Endothelial cell of umbilical vein (primary cell): ENCODE data around the gene DCC. TPM values are rescaled to one million over a fixed set of nuclear protein-coding genes. Genes with fewer than 3 reads are reported as not detected.

ENCODE experiments used
- BruUV-seq: library from RNA; stranded (reverse); fragments of 400-500 nt; replicated peaks from 2 replicates; lab custom pipeline; 2021; lab: Mats Ljungman, UMichigan
- CTCF ChIA-PET: fragments of 300-600, 350-600 bp; sonication (Branson Sonifier 250); formaldehyde crosslinking; loops from one replicate; lab custom pipeline; 2021; ENCODE audit warnings: antibody characterized with exemption, inconsistent platforms; lab: Charles Lee
- POLR2A ChIA-PET: fragments of 300-600, 350-600 bp; sonication (Branson Sonifier 250); formaldehyde crosslinking; loops from one replicate; lab custom pipeline; 2021; ENCODE audit warnings: antibody characterized with exemption, inconsistent platforms; lab: Charles Lee
- DNase-seq: peaks from one replicate; pipeline ENCODE4 v3.0.0-alpha.2; 2011; ENCODE audit warnings: low read depth, low spot score
- FAIRE-seq: peaks from 2 replicates; lab custom pipeline; 2011; peaks lifted over from hg19 to GRCh38; lab: Jason Lieb, UNC
- H2AFZ ChIP-seq: 2 replicates; pipeline ENCODE4 v1.6.0; 2012; ENCODE audit warnings: low read depth, low read length, control low read depth, inconsistent platforms
- H3K27ac ChIP-seq: 2 replicates; pipeline ENCODE4 v1.5.1; 2011; ENCODE audit warnings: low read depth, mild to moderate bottlenecking, control low read depth, low read length, moderate library complexity; ENCODE audit not compliant: insufficient read depth
- H3K27me3 ChIP-seq, 2 experiments: 2 replicates each; pipeline versions ENCODE4 v1.6.0 to v1.6.1; 2011; ENCODE audit warnings: low read length in 2 of 2, mixed read lengths in 1 of 2; ENCODE audit not compliant: control insufficient read depth in 2 of 2, insufficient read depth in 2 of 2
- H3K36me3 ChIP-seq, 2 experiments: 2 replicates in 1 of 2; 3 replicates in 1 of 2; pipeline ENCODE4 v1.5.1; 2011; ENCODE audit warnings: low read length in 2 of 2, mild to moderate bottlenecking in 1 of 2, moderate library complexity in 1 of 2; ENCODE audit not compliant: control insufficient read depth in 2 of 2, insufficient read depth in 2 of 2; ENCODE audit errors: extremely low read depth in 1 of 2
- H3K4me1 ChIP-seq: 3 replicates; pipeline ENCODE4 v1.5.1; 2011; ENCODE audit warnings: mild to moderate bottlenecking, low read length; ENCODE audit not compliant: control insufficient read depth, insufficient read depth; ENCODE audit errors: extremely low read depth
- H3K4me2 ChIP-seq: 2 replicates; pipeline ENCODE4 v1.6.1; 2011; ENCODE audit warnings: low read length, control low read depth, mixed read lengths; ENCODE audit not compliant: insufficient read depth
- H3K4me3 ChIP-seq, 3 experiments: fragments of 200-600 bp in 1 of 3; sonication (generic), shearing (Covaris generic) in 1 of 3; replicated peaks in 1 of 3; 2 replicates each; pipeline ENCODE4 v1.5.1; 2011 to 2016; ENCODE audit warnings: control low read depth in 3 of 3, low read length in 3 of 3, mild to moderate bottlenecking in 2 of 3, inconsistent platforms in 1 of 3, low read depth in 1 of 3, moderate library complexity in 1 of 3; ENCODE audit not compliant: insufficient read depth in 1 of 3
- H3K79me2 ChIP-seq: 2 replicates; pipeline ENCODE4 v1.6.0; 2012; ENCODE audit warnings: low read length, inconsistent platforms; ENCODE audit not compliant: control insufficient read depth, insufficient read depth
- H3K9ac ChIP-seq: replicated peaks from 2 replicates; pipeline ENCODE3; 2011; ENCODE audit warnings: low read length, control low read depth; ENCODE audit not compliant: insufficient read depth; ENCODE audit errors: extremely low read depth
- H3K9me1 ChIP-seq: replicated peaks from 3 replicates; pipeline ENCODE4 v1.6.0; 2011; ENCODE audit warnings: mild to moderate bottlenecking, low read length; ENCODE audit not compliant: control insufficient read depth, insufficient read depth; ENCODE audit errors: extremely low read depth
- H3K9me3 ChIP-seq: replicated peaks from 2 replicates; pipeline ENCODE4 v1.5.1; 2012; ENCODE audit warnings: low read length, inconsistent platforms; ENCODE audit not compliant: control insufficient read depth, insufficient read depth
- H4K20me1 ChIP-seq: replicated peaks from 2 replicates; pipeline ENCODE3; 2011; ENCODE audit warnings: mild to moderate bottlenecking, low read length; ENCODE audit not compliant: control insufficient read depth, insufficient read depth; ENCODE audit errors: extremely low read depth
- EZH2 ChIP-seq: IDR thresholded peaks from 2 replicates; pipeline ENCODE4 v1.6.1; 2012; ENCODE audit warnings: borderline replicate concordance, low read depth, mild to moderate bottlenecking, moderate library complexity, low read length, inconsistent platforms; ENCODE audit not compliant: severe bottlenecking
- FOS ChIP-seq: IDR thresholded peaks from 2 replicates; pipeline ENCODE4 v1.6.1; 2011; ENCODE audit warnings: mild to moderate bottlenecking, low read length, moderate library complexity, borderline replicate concordance; ENCODE audit not compliant: insufficient read depth
- GATA2 ChIP-seq: IDR thresholded peaks from 2 replicates; pipeline ENCODE4 v1.7.0; 2011; ENCODE audit warnings: low read depth, mild to moderate bottlenecking, moderate library complexity, mixed read lengths, low read length; ENCODE audit not compliant: insufficient read length, insufficient read depth
- JUN ChIP-seq: IDR thresholded peaks from 2 replicates; pipeline ENCODE4 v1.6.1; 2011; ENCODE audit warnings: borderline replicate concordance, low read depth; ENCODE audit not compliant: insufficient read length, insufficient read depth
- MYC ChIP-seq: IDR thresholded peaks from one replicate; pipeline ENCODE4 v1.6.1; 2011; ENCODE audit warnings: mild to moderate bottlenecking, low read depth, low read length
- POLR2A ChIP-seq: IDR thresholded peaks from 2 replicates; pipeline ENCODE4 v1.6.1; 2012; ENCODE audit warnings: low read depth, mild to moderate bottlenecking, control low read depth, low read length
- POLR2AphosphoS5 ChIP-seq: IDR thresholded peaks from 2 replicates; pipeline ENCODE4 v1.6.1; 2012; ENCODE audit warnings: low read depth, mild to moderate bottlenecking, control low read depth, low read length, moderate library complexity; ENCODE audit not compliant: insufficient read depth
- dilution Hi-C: fragments of 300-500 bp; cut with MboI; formaldehyde crosslinking; loops from one replicate; pipeline ENCODE4 v1.15.0; 2019; ENCODE audit warnings: low sequenced_read_pairs; ENCODE audit not compliant: extremely low pct_ligation_motif_present
- intact Hi-C: fragments of 100-400 bp; cut with micrococcal nuclease; formaldehyde crosslinking; loops from one replicate; pipeline ENCODE4 v1.10.0; 2022
- polyA plus RNA-seq, 4 experiments: library from polyadenylated mRNA; depleted of rRNA in 3 of 4; stranded (reverse) in 3 of 4; unstranded in 1 of 4; fragments of >200 nt; gene quantifications; 2 replicates each; pipeline versions ENCODE4 v1.2.1 to v1.2.3, GENCODE V29; 2011 to 2012; ENCODE audit warnings: missing spikeins in 1 of 4
- total RNA-seq: library from RNA; stranded (reverse); gene quantifications from 2 replicates; pipeline ENCODE4 v1.2.3, GENCODE V29; 2021
- TF ChIP-seq, protein P1 (sequence below): IDR thresholded peaks from 2 replicates; pipeline ENCODE4 v1.6.1; 2011; ENCODE audit not compliant: insufficient read depth, insufficient read length
- TF ChIP-seq, protein P2 (sequence below), 2 donors: IDR thresholded peaks; 1 replicate in 1 of 2; 2 replicates in 1 of 2; pipeline ENCODE4 v1.5.1; 2011; ENCODE audit warnings: low read length in 2 of 2, mild to moderate bottlenecking in 2 of 2, moderate library complexity in 2 of 2, control low read depth in 1 of 2, inconsistent platforms in 1 of 2, low read depth in 1 of 2; ENCODE audit not compliant: insufficient read depth in 1 of 2; ENCODE audit errors: extremely low read depth in 1 of 2

DCC gene
- total and polyA plus RNA-seq, 2 donors (not counting 3 experiments of a cell fraction or from before 2014, with no cell fraction given) = not detected

GRCh38 chr18:52544086-52544485 is 204.1 kb downstream of the DCC start:
- Histone ChIP-seq H3K9me3 (no peaks in the 10 kb centered on the region), H3K4me1 (no peaks in the 10 kb centered on the region), H3K9me1 (no peaks in the 10 kb centered on the region), H3K27me3 (no peaks in the 10 kb centered on the region), H3K36me3 (no peaks in the 10 kb centered on the region), H4K20me1 (no peaks in the 10 kb centered on the region), H3K9ac (no peak overlapping the region), H3K4me3 (no peak overlapping the region), H3K27ac (no peak overlapping the region), H2AFZ (no peak overlapping the region), H3K79me2 (no peaks in the 10 kb centered on the region), H3K4me2 (no peak overlapping the region)
- TF ChIP-seq JUN = no peak
- TF ChIP-seq, protein P1, sequence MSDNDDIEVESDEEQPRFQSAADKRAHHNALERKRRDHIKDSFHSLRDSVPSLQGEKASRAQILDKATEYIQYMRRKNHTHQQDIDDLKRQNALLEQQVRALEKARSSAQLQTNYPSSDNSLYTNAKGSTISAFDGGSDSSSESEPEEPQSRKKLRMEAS = no peak
- TF ChIP-seq FOS = no peak
- POLR2A ChIA-PET = no interaction called here
- DNase-seq (no peak), FAIRE-seq (no peak)
- dilution Hi-C loops = no loop called here
- BruUV-seq = no TSS peak
- intact Hi-C loops = no loop called here
- CTCF ChIA-PET = no interaction called here

DNA sequence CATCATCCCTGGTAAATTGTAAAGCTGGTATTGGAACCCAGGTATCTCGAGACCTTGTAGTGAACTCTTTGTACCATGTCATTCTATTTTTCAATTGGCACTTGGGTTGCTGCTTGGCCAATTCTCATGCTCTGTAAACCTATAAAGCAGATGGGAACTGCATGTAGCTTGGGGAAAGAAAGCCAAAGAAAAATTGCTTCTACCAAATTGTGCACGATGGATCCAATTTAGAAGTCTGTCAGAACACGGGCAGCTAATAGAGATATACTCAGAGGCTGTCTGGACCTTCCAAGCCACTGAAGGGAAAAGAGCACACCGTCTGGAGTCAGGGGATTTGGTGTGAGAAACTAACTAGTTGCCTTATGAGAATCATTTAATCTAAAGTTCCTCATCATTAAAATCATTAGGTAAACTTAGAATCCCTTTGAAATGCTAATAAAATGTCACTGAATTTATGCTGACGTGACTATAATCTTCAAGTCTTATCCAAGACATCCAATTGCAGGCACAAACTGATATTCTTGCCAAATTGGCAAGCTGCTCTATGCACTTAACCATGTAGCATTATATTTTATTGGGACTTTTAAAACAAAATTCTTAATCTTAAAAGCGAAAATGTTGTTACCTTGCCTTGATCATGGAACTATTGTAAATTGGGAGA is 206.8 kb downstream of the DCC start:
- no peak for FAIRE-seq
- H3K27me3 ChIP-seq = no peaks in the 10 kb centered on the region
- no peaks in the 10 kb centered on the region for H3K4me1 ChIP-seq
- BruUV-seq = no TSS peak
- POLR2A ChIA-PET = no interaction called here
- CTCF ChIA-PET = no interaction called here
- H3K4me3 ChIP-seq = no peak overlapping the region
- H4K20me1 ChIP-seq = no peaks in the 10 kb centered on the region
- H3K79me2 ChIP-seq = no peaks in the 10 kb centered on the region
- H3K36me3 ChIP-seq = no peaks in the 10 kb centered on the region
- dilution Hi-C loops = no loop called here
- no peak overlapping the region for H3K4me2 ChIP-seq
- H3K9me1 ChIP-seq = no peaks in the 10 kb centered on the region
- no peak overlapping the region for H2AFZ ChIP-seq
- no peak overlapping the region for H3K27ac ChIP-seq
- H3K9ac ChIP-seq = no peak overlapping the region
- no peak for TF ChIP-seq MYC
- no peak for TF ChIP-seq JUN
- TF ChIP-seq EZH2 = no peak
- TF ChIP-seq POLR2AphosphoS5 = no peak
- TF ChIP-seq, protein P1 = no peak
- no peak for TF ChIP-seq GATA2
- no peak for TF ChIP-seq FOS
- TF ChIP-seq, protein P2, sequence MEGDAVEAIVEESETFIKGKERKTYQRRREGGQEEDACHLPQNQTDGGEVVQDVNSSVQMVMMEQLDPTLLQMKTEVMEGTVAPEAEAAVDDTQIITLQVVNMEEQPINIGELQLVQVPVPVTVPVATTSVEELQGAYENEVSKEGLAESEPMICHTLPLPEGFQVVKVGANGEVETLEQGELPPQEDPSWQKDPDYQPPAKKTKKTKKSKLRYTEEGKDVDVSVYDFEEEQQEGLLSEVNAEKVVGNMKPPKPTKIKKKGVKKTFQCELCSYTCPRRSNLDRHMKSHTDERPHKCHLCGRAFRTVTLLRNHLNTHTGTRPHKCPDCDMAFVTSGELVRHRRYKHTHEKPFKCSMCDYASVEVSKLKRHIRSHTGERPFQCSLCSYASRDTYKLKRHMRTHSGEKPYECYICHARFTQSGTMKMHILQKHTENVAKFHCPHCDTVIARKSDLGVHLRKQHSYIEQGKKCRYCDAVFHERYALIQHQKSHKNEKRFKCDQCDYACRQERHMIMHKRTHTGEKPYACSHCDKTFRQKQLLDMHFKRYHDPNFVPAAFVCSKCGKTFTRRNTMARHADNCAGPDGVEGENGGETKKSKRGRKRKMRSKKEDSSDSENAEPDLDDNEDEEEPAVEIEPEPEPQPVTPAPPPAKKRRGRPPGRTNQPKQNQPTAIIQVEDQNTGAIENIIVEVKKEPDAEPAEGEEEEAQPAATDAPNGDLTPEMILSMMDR (IDR thresholded peaks at IDR 0.05; ENCODE audit: extremely low read depth in 1 of 2, insufficient read depth in 1 of 2, low read depth in 1 of 2, low read length in 2 of 2) = no peak
- no peak for TF ChIP-seq POLR2A
- intact Hi-C loops = no loop called here
- no peak for DNase-seq
- peaks cover 5% of the 10 kb centered on the region for H3K9me3 ChIP-seq
